SU-DHL-6 (cell line): ENCODE results near the gene TRNT1.

Experiments
- EZH2phosphoT487 ChIP-seq: fragments of 200-600 bp; sonication (generic), shearing (Covaris generic); conservative IDR thresholded peaks from 2 replicates; pipeline ENCODE4 v1.6.1; 2018; ENCODE audit warnings: mild to moderate bottlenecking, antibody characterized with exemption, low read length, moderate library complexity, mixed read lengths
- TF ChIP-seq, protein P1 (sequence below): fragments of 200-600 bp; sonication (generic); IDR thresholded peaks from one replicate; pipeline ENCODE4 v1.5.1; 2017; ENCODE audit warnings: antibody characterized with exemption, mild to moderate bottlenecking, low read length, moderate library complexity; ENCODE audit not compliant: insufficient read depth, poor library complexity, severe bottlenecking

DNA sequence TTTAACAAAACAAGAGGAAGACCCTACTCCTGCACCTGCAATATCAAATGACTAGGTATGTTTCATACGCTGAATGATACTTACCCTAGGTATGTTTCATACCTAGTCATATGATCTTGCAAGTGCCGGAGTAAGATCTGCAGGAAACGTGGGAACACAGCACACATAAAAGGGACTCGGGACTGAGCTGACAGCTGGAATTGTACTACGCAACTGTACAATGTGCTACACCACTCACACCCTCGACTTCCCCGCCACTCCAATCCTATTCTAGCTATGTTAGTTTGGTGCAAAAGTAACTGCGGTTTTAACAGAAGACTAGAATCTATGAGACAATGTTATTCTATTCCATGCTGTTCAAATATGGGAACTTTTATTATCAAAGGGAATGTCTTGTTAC, 30.7 kb downstream of the TRNT1 start:
- TF ChIP-seq, protein P1, sequence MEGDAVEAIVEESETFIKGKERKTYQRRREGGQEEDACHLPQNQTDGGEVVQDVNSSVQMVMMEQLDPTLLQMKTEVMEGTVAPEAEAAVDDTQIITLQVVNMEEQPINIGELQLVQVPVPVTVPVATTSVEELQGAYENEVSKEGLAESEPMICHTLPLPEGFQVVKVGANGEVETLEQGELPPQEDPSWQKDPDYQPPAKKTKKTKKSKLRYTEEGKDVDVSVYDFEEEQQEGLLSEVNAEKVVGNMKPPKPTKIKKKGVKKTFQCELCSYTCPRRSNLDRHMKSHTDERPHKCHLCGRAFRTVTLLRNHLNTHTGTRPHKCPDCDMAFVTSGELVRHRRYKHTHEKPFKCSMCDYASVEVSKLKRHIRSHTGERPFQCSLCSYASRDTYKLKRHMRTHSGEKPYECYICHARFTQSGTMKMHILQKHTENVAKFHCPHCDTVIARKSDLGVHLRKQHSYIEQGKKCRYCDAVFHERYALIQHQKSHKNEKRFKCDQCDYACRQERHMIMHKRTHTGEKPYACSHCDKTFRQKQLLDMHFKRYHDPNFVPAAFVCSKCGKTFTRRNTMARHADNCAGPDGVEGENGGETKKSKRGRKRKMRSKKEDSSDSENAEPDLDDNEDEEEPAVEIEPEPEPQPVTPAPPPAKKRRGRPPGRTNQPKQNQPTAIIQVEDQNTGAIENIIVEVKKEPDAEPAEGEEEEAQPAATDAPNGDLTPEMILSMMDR, result no peak
- TF ChIP-seq EZH2phosphoT487, result no peak
